Prostate gland (tissue), 2 donors: ENCODE measurements around the gene RDH8.

Experiments
- CTCF ChIP-seq, 4 experiments: fragments of 200-600 bp in 2 of 4; fragments of 450-650 bp in 2 of 4; sonication (generic) in 2 of 4; IDR thresholded peaks; 1 replicate in 3 of 4; 2 replicates in 1 of 4; pipeline ENCODE4 v1.5.1; 2016 to 2019; ENCODE audit warnings: antibody characterized with exemption in 4 of 4, mild to moderate bottlenecking in 2 of 4, moderate library complexity in 2 of 4
- POLR2A ChIP-seq: fragments of 450-650 bp; IDR thresholded peaks from one replicate; pipeline ENCODE4 v1.6.1; 2016; ENCODE audit warnings: antibody characterized with exemption, mild to moderate bottlenecking

DNA sequence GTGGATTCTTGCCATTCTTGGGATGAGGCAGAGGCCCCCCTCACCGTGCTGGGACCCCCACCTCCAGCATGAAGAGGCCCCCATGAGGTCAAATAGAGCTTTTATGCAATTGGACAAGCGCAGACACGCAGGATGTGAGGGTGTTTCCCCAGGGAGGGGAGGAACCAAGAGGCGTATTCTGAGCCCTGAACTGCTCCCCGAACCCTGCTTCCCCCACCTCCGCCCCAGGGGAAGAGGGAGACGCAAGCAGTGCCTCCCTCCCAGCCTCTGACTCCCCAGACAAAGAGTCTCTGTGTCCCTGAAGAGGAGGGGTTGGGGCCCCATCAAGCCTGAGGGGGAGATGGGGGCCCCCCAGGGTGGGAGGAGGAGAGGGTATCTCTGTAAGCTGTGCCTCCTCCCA lies 1.3 kb upstream of the RDH8 start:
- TF ChIP-seq CTCF (IDR thresholded peaks at IDR 0.05) (no peak), POLR2A (no peak)
